WTC11 (cell line): Measurements from ENCODE around the gene NEDD4L.

Experiments
- ELF4 ChIP-seq: sonication (generic); formaldehyde crosslinking; IDR thresholded peaks from 2 replicates; pipeline ENCODE4 v1.8.1; 2022; ENCODE audit warnings: low read depth, mild to moderate bottlenecking, moderate library complexity, missing genetic modification reagents
- OVOL2 ChIP-seq: fragments of 250-450 bp; sonication (Bioruptor Pico); IDR thresholded peaks from 2 replicates; pipeline ENCODE4 v1.9.0; 2021; ENCODE audit warnings: mild to moderate bottlenecking, borderline replicate concordance
- TF ChIP-seq, protein P1 (sequence below): sonication (generic); formaldehyde crosslinking; IDR thresholded peaks from 2 replicates; pipeline ENCODE4 v1.8.0; 2022; ENCODE audit warnings: mild to moderate bottlenecking, missing genetic modification reagents
- TF ChIP-seq, protein P2 (sequence below): sonication (generic); formaldehyde crosslinking; IDR thresholded peaks from 2 replicates; pipeline ENCODE4 v1.8.1; 2022; ENCODE audit warnings: low read depth, missing genetic modification reagents, borderline replicate concordance
- TF ChIP-seq, protein P3 (sequence below): sonication (generic); formaldehyde crosslinking; IDR thresholded peaks from 2 replicates; pipeline ENCODE4 v1.8.0; 2022; ENCODE audit warnings: missing genetic modification reagents
- TF ChIP-seq, protein P4 (sequence below): sonication (generic); formaldehyde crosslinking; IDR thresholded peaks from 2 replicates; pipeline ENCODE4 v1.8.1; 2023; ENCODE audit warnings: mild to moderate bottlenecking, missing genetic modification reagents, moderate library complexity
- TF ChIP-seq, protein P5 (sequence below): fragments of 200-600 bp; IDR thresholded peaks from 2 replicates; pipeline ENCODE4 v1.8.0; 2022; ENCODE audit warnings: antibody characterized with exemption

DNA sequence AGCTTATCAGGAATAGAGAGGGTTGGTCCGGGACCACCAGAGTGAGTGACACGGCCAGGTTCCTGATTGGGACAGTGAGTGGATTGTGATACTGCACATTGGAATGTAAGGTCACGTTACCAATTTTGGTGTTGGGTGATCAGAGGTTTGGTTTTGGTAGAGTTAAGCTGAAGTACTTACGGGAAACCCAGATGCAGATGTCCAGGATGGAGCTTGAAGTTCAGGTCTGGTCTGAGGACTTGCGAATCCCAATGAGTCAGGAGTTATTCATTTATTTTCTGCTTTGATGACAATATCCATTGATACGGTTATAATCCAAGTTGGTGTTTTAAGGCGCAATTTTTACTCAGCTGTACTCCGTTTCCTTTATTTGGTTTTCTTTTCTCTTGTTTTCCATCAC lies 311.2 kb downstream of the NEDD4L start:
- TF ChIP-seq, protein P1, sequence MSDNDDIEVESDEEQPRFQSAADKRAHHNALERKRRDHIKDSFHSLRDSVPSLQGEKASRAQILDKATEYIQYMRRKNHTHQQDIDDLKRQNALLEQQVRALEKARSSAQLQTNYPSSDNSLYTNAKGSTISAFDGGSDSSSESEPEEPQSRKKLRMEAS (CRISPR knock-in tag) = no peak
- TF ChIP-seq, protein P2, sequence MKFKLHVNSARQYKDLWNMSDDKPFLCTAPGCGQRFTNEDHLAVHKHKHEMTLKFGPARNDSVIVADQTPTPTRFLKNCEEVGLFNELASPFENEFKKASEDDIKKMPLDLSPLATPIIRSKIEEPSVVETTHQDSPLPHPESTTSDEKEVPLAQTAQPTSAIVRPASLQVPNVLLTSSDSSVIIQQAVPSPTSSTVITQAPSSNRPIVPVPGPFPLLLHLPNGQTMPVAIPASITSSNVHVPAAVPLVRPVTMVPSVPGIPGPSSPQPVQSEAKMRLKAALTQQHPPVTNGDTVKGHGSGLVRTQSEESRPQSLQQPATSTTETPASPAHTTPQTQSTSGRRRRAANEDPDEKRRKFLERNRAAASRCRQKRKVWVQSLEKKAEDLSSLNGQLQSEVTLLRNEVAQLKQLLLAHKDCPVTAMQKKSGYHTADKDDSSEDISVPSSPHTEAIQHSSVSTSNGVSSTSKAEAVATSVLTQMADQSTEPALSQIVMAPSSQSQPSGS (CRISPR knock-in tag) = no peak
- TF ChIP-seq OVOL2 (no peak), ELF4 (CRISPR knock-in tag) (no peak)
- TF ChIP-seq, protein P3, sequence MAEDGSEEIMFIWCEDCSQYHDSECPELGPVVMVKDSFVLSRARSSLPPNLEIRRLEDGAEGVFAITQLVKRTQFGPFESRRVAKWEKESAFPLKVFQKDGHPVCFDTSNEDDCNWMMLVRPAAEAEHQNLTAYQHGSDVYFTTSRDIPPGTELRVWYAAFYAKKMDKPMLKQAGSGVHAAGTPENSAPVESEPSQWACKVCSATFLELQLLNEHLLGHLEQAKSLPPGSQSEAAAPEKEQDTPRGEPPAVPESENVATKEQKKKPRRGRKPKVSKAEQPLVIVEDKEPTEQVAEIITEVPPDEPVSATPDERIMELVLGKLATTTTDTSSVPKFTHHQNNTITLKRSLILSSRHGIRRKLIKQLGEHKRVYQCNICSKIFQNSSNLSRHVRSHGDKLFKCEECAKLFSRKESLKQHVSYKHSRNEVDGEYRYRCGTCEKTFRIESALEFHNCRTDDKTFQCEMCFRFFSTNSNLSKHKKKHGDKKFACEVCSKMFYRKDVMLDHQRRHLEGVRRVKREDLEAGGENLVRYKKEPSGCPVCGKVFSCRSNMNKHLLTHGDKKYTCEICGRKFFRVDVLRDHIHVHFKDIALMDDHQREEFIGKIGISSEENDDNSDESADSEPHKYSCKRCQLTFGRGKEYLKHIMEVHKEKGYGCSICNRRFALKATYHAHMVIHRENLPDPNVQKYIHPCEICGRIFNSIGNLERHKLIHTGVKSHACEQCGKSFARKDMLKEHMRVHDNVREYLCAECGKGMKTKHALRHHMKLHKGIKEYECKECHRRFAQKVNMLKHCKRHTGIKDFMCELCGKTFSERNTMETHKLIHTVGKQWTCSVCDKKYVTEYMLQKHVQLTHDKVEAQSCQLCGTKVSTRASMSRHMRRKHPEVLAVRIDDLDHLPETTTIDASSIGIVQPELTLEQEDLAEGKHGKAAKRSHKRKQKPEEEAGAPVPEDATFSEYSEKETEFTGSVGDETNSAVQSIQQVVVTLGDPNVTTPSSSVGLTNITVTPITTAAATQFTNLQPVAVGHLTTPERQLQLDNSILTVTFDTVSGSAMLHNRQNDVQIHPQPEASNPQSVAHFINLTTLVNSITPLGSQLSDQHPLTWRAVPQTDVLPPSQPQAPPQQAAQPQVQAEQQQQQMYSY (CRISPR knock-in tag) = no peak
- TF ChIP-seq, protein P4, sequence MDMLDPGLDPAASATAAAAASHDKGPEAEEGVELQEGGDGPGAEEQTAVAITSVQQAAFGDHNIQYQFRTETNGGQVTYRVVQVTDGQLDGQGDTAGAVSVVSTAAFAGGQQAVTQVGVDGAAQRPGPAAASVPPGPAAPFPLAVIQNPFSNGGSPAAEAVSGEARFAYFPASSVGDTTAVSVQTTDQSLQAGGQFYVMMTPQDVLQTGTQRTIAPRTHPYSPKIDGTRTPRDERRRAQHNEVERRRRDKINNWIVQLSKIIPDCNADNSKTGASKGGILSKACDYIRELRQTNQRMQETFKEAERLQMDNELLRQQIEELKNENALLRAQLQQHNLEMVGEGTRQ (CRISPR knock-in tag) = no peak
- TF ChIP-seq, protein P5, sequence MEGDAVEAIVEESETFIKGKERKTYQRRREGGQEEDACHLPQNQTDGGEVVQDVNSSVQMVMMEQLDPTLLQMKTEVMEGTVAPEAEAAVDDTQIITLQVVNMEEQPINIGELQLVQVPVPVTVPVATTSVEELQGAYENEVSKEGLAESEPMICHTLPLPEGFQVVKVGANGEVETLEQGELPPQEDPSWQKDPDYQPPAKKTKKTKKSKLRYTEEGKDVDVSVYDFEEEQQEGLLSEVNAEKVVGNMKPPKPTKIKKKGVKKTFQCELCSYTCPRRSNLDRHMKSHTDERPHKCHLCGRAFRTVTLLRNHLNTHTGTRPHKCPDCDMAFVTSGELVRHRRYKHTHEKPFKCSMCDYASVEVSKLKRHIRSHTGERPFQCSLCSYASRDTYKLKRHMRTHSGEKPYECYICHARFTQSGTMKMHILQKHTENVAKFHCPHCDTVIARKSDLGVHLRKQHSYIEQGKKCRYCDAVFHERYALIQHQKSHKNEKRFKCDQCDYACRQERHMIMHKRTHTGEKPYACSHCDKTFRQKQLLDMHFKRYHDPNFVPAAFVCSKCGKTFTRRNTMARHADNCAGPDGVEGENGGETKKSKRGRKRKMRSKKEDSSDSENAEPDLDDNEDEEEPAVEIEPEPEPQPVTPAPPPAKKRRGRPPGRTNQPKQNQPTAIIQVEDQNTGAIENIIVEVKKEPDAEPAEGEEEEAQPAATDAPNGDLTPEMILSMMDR = no peak
